ENCODE data around the gene ZFYVE21. TPM values are rescaled to one million over a fixed set of nuclear protein-coding genes. Genes with fewer than 3 reads are reported as not detected.

ZFYVE21 gene
- 54.0 TPM for polyA plus RNA-seq (ENCODE audit: insufficient read length)
- long read RNA-seq, donor 1, transcript ZFYVE21-202 (7 exons, 1,383 nt): major isoform, 29 of 41 reads
- long read RNA-seq, donor 1, transcript ZFYVE21-201 (8 exons, 1,521 nt): minor isoform, 5 of 41 reads
- long read RNA-seq, donor 1, partial matches to known transcripts: 0 of 41 reads
- long read RNA-seq, donor 1, other reads (novel, unspliced or antisense): 0 of 41 reads
- long read RNA-seq, donor 2, transcript ZFYVE21-202 (7 exons, 1,383 nt): major isoform, 22 of 28 reads
- long read RNA-seq, donor 2, partial matches to known transcripts: 0 of 28 reads
- long read RNA-seq, donor 2, other reads (novel, unspliced or antisense): 0 of 28 reads
- long read RNA-seq, donor 3, transcript ZFYVE21-202 (7 exons, 1,383 nt): major isoform, 23 of 30 reads
- long read RNA-seq, donor 3, partial matches to known transcripts: 0 of 30 reads
- long read RNA-seq, donor 3, other reads (novel, unspliced or antisense): 0 of 30 reads
- long read RNA-seq, donor 4, partial matches to known transcripts: 6 of 8 reads
- long read RNA-seq, donor 4, other reads (novel, unspliced or antisense): 0 of 8 reads
- long read RNA-seq, donor 5, transcript ZFYVE21-202 (7 exons, 1,383 nt): major isoform, 27 of 78 reads
- long read RNA-seq, donor 5, transcript ZFYVE21-201 (8 exons, 1,521 nt): minor isoform, 6 of 78 reads
- long read RNA-seq, donor 5, partial matches to known transcripts: 40 of 78 reads
- long read RNA-seq, donor 5, other reads (novel, unspliced or antisense): 0 of 78 reads
- long read RNA-seq, donor 6, transcript ZFYVE21-202 (7 exons, 1,383 nt): major isoform, 18 of 42 reads
- long read RNA-seq, donor 6, partial matches to known transcripts: 20 of 42 reads
- long read RNA-seq, donor 6, other reads (novel, unspliced or antisense): 0 of 42 reads
- long read RNA-seq, donor 7, transcript ZFYVE21-212 (1 exons, 542 nt): minor isoform, 5 of 72 reads
- long read RNA-seq, donor 7, transcript ZFYVE21-202 (7 exons, 1,383 nt): major isoform, 41 of 72 reads
- long read RNA-seq, donor 7, transcript ZFYVE21-201 (8 exons, 1,521 nt): minor isoform, 5 of 72 reads
- long read RNA-seq, donor 7, partial matches to known transcripts: 17 of 72 reads
- long read RNA-seq, donor 7, other reads (novel, unspliced or antisense): 0 of 72 reads
- long read RNA-seq, donor 8, transcript ZFYVE21-202 (7 exons, 1,383 nt): major isoform, 18 of 21 reads
- long read RNA-seq, donor 8, partial matches to known transcripts: 0 of 21 reads
- long read RNA-seq, donor 8, other reads (novel, unspliced or antisense): 0 of 21 reads

DNA sequence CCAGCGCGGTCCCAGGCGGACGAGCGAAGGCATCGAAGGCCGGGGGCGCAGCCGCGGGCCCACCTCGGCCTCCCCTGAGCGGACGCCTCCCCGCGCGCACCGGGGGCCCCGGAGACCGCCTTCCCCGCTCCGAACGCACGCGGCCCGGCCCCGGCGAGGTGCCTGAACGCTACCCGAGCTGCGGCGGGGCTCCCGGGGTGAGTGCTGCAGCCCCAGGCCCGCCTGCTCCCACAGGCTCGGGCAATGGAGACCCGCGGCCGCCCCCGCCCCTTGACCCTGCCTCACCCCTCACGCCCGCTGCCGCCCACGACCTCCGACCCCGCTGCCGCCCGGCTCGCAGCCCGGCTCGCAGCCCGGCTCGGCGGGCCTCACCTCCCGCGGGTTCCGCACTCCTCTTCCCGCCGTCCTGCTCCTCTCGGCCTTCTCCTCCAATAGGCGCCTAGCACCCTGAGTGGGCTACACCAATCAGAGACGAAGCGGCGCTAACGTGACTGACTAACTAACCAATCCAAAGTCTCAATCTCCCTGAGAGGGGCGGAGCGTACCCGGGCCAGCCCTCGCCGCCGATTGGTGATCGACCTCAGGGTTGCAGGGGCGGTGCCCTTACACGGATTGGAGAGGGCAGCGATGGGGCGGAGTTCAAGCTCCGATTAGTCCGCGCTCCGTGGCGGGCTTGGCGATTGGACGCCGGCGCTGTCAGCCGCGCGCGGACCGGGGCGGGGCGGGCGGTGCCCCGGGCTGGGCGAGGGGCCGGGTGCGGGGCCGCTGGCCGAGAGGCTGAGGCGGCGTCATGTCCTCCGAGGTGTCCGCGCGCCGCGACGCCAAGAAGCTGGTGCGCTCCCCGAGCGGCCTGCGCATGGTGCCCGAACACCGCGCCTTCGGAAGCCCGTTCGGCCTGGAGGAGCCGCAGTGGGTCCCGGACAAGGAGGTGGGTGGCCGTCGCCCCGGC lies at the start of gene ZFYVE21, which contains the start of gene XRCC3:
ZFYVE21 (plus strand) TSS at position 759 of the 949 bp plus-strand sequence; CDS start at position 791, 32 bp downstream.
XRCC3 (minus strand) TSS at position 400 of the 949 bp plus-strand sequence. CDS start 4,364 bp downstream, outside the sequence.
- peak; percentile 99 for DNase-seq

DNA sequence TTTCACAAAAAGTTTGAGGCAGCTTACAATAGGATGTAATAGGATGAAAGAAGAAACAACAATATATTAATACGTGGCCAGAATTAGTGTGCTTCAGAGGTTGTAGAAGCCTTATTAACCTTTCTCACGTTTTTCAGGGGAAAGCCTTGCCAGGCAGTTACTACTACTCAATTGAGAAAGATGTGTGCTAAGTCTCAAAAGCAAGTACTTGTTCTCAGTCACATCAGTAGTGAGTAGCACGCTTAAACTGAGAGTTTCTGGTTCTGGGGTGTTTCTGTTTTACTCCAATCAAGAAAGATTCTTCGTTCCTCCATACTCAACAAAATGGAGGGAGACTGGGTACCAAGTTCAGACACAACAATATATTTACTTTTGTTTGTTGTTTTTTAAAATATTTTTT lies 47.9 kb upstream of the ZFYVE21 start:
- no peak for DNase-seq

DNA sequence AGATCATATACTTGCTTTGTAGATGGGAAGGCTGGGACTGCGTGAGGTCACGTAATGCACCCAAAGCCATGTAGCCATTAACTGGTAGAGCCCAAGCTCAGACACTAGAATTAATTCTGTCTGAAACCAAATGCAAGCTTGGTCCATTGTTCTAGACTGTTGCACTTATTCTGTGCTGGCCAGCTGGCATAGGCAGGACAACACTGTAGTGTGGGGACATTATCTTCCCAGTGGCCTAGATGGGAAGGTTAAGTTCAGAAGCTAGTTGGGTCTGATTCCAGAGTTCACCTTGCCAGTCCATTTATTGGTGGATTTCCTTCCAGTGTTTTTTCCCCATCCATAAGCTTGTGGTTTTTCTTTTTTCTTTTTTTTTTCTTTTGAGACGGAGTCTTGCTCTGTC lies 47.5 kb upstream of the ZFYVE21 start:
- DNase-seq: no peak

DNA sequence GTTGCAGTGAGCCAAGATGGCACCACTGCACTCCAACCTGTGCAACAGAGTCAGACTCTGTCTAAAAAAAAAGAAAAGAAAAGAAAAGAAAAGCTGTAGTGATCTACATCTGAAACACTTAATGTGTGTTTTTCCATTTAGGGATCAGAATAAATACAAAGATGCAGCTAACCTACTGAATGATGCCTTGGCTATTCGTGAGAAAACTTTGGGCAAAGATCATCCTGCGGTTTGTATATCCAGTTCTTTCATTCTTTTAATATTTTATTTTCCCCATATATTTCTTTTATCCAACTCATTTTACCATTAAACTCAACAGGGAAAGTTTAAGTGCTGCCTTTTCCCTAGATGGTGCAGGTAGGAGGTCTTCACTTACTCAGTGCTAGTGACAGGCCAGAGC lies 46.2 kb upstream of the ZFYVE21 start:
- DNase-seq: no peak

GRCh38 chr14:103671911-103672310 lies 43.7 kb upstream of the ZFYVE21 start:
- DNase-seq: peak; percentile 24

DNA sequence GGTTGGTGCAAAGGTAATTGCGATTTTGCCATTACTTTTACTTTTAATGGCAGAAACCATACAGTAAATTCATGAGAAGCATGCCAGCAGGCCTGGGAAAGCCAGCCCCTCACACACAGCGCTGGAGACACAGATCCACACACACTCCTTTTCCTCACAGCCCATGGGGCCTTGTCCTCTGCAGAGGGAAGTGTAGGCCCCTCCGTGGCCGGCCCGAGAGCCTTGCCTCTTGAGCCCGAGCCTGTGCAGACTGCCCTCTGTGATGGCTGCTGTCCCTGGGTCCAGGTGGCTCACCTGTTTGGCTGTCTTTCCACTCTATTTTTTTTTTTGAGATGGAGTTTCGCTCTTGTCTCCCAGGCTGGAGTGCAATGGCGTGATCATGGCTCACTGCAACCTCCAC lies 39.7 kb upstream of the ZFYVE21 start:
- no peak for DNase-seq

DNA sequence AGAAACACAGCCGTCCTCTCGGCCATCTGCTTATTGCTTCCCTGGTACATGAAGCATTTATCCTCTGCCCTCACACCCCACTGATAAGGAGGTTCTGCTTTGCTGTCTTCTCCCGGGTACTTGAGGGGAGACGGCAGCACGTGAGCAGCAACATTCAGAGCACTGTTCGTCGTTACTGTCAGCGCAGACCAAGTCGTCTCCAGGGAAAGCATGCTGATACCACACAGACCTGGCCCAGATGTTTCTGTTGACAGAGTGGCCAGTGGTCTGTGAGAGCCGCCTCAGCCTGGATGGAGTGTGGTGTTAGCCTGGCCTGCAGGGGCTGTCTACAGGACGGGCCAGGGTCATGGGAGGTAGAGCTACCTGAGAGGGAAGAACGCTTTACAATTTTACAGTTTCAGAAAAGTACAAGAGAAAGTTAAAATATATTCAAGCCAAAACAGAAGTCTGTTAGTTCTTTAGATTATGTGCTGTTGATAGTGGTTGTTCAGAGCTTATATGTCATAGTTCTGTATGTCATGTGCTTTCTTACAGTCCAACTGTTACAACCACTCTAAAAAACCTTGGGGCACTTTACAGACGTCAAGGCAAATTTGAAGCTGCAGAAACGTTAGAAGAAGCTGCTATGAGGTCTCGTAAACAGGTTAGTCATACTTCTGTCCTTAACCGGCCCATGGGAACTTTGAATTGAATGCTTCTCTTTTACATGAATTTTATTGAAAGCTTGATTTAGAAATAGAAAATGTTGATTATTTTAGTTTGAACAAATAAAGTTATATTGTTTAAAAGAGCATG lies 38.5 kb upstream of the ZFYVE21 start:
- DNase-seq: no peak

GRCh38 chr14:103679351-103679750 lies 36.3 kb upstream of the ZFYVE21 start:
- DNase-seq: no peak

DNA sequence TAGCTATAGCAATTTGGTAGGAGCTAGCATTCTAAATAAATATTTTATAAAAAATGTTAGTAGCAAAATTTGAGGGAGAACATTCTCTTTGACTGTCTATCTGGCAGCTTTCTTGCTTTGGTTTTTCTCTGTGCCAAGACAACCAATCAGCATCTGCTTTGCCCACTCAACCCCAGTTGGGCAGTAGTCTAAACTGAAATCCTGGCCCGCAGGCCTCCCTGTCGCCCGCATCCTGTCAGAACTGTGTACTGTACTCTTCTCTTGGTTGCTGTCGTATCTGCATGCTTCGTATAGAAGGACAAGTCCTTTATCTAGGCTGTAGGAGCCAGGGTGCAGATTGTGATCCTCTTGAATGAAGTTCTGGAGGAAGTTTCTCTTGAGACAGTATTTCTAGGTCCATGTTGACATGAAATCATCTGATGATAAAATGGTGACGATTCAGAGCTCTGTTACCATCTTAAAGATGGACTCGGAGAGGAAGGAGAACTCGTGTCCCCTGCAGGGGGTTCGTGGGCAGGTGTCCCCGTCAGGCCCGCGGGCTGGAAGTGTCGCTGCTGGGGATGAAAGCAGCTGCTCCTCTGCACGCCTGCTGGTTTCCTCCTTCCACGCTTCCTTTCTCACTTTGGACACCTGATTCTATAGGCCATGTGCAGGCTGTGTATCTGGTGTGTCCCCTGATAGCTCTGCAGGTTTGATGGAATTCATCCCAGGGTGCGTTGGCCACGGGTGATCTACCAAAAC lies 34.9 kb upstream of the ZFYVE21 start:
- DNase-seq: no peak

DNA sequence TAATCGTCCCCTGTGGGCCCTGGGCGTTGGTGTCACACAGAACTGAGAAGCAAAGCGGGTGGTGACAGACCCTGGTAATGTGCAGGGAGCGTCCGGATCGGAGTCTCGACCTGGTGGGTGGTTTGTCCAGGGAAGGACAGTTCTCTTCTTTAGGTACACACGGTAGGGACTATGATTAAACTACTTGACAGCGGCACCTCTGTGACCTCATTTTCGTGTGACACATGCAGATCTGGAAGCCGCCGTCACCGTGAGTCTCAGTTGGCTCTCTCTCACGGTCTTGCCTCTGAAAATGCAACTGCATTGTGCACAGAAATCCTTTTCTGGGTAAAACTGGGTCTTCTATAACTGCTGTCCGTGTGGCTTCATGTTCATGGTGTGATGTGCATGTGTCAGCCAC lies 32.5 kb upstream of the ZFYVE21 start:
- no peak for DNase-seq

DNA sequence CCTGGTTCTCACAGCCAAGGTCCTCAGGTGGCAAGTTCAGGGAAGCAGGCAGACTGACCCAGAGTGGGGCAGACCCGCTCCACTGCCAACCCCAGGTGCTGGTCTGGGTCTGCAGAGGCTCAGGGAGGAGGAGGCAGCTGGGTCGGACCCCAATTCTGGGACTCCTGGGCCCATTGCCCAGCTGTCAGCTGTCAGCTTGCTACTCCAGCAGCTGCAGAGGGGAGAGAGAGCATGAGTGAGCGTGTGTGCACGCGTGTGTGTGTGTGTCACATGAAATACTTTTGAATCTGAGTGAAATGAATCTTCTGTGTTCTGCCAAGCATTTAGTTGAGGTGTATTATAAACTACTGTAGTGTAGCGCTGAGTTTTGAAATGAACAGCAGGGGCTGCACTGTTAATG lies 31.1 kb upstream of the ZFYVE21 start:
- no peak for DNase-seq

GRCh38 chr14:103684871-103685270 lies 30.7 kb upstream of the ZFYVE21 start:
- DNase-seq: no peak

DNA sequence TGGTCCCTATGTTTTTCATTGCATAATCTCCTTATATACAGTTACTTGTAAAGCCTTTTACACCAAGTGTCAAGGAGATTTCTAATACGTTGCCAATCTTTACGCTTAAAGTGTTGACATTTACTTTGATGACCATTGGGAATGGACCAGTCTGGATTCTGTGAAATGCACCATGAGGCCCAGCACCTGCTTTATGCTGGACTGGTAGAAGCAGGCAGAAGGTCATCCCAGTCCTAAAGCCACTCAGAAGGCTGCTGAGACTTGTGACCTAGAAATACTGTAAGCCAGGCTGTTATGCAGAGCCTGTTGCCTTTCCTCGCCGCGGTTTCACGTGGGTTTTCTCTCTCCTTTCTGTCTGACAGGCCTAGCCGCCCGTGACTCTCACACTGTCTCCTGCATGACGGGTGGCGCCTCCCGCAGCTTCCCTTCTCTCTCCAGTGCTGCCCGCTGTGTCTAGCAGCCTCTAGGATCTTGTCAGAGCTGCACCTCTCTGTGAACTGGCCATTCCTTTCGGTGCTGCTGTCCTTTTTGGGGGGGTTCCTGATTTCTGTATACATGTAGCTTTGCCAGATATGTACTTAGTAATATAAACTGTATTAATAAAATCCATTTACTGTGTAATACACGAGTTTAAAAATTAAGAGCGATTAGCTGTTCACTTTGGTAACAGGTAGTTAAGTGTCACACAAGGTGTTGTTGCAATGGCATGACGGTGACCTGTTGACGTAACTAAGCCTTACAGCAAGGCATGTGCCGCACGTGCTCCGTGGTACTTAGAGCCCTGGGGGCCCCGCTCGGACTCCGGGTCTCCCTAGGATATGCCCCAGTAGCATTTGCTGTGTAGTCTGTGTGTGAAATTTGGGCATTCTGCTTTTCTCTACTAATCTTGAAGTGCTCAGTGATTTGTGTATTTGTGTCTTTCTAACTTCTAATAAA lies 30.1 kb upstream of the ZFYVE21 start:
- no peak for DNase-seq

GRCh38 chr14:103686831-103687485 lies 28.7 kb upstream of the ZFYVE21 start:
- no peak for DNase-seq

DNA sequence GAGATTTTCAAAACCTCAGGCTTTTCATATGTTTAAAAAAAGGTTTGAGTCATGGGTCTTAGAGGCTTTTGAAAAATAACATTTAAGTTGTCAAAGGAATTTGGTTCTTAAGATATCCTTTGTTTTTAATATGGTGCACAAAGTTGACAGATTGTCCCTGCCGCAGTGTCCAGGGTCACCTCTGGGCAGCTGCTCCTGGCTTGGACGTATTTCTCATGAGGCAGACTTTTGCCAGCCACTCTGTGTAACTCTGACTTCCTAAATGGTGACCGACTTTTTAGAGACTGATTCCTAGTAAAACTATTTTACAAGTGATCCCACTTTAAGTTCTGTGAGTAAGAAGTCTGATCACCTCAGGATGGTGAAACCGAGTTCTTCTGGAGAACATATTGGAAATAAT lies 27.9 kb upstream of the ZFYVE21 start:
- no peak for DNase-seq

- no peak for DNase-seq
Measured at GRCh38 chr14:103688441-103688840, 27.2 kb upstream of the ZFYVE21 start.

All from left kidney (tissue), 8 donors.